Nephron progenitor cell (in vitro differentiated cells): ENCODE data around the gene KRT82.
A peak's percentile ranks its signal among the peaks of the same experiment; 100 is the strongest.

Source experiments
- DNase-seq: peaks from one replicate; pipeline ENCODE4 v3.0.0; 2021
- H3K27ac Mint-ChIP-seq: 2 replicates; pipeline ENCODE4 v1.8.0; 2021; ENCODE audit warnings: mild to moderate bottlenecking, moderate library complexity, mixed read lengths
- H3K27me3 Mint-ChIP-seq: 2 replicates; pipeline ENCODE4 v1.8.0; 2021; ENCODE audit warnings: mild to moderate bottlenecking, low read depth, mixed read lengths; ENCODE audit not compliant: poor library complexity
- H3K36me3 Mint-ChIP-seq: 2 replicates; pipeline ENCODE4 v1.8.0; 2021; ENCODE audit warnings: low read depth, mixed read lengths
- H3K4me1 Mint-ChIP-seq: 2 replicates; pipeline ENCODE4 v1.8.0; 2021; ENCODE audit warnings: mixed read lengths
- H3K4me3 Mint-ChIP-seq: 2 replicates; pipeline ENCODE4 v1.8.0; 2021; ENCODE audit warnings: mild to moderate bottlenecking, moderate library complexity, mixed read lengths
- H3K9me3 Mint-ChIP-seq: 2 replicates; pipeline ENCODE4 v1.8.0; 2021; ENCODE audit warnings: mild to moderate bottlenecking, moderate library complexity, mixed read lengths
- TF ChIP-seq, protein P1 (sequence below): fragments of 200-600 bp; sonication (generic); IDR thresholded peaks from 2 replicates; pipeline ENCODE4 v1.5.0; 2021; ENCODE audit warnings: antibody characterized with exemption

The KRT82 gene

DNA sequence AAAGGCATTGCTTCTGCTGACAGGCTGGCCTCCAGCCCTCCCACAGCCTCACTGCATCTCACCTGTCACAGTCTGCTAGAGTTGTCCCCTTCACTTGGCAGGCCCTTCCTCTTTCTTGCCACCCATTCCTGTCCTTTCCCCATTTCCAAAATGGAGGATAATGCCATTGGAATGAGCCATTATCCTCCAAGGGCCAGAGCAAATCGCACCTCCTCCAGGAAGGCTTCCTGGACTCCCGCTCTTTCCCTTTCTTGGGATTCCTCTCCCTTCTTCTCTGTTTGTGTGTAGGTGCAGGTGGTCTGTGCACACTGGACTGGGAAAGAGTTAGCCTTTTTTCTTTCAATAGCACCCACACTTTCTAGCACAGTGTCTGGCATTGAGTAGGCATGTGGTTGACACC, 3.8 kb downstream of the KRT82 start:
- H3K36me3 Mint-ChIP-seq = no peaks in the 10 kb centered on the region
- H3K27me3 Mint-ChIP-seq = peaks cover 6% of the 10 kb centered on the region
- no peaks in the 10 kb centered on the region for H3K4me1 Mint-ChIP-seq
- H3K9me3 Mint-ChIP-seq = no peaks in the 10 kb centered on the region
- DNase-seq = no peak
- TF ChIP-seq, protein P1, sequence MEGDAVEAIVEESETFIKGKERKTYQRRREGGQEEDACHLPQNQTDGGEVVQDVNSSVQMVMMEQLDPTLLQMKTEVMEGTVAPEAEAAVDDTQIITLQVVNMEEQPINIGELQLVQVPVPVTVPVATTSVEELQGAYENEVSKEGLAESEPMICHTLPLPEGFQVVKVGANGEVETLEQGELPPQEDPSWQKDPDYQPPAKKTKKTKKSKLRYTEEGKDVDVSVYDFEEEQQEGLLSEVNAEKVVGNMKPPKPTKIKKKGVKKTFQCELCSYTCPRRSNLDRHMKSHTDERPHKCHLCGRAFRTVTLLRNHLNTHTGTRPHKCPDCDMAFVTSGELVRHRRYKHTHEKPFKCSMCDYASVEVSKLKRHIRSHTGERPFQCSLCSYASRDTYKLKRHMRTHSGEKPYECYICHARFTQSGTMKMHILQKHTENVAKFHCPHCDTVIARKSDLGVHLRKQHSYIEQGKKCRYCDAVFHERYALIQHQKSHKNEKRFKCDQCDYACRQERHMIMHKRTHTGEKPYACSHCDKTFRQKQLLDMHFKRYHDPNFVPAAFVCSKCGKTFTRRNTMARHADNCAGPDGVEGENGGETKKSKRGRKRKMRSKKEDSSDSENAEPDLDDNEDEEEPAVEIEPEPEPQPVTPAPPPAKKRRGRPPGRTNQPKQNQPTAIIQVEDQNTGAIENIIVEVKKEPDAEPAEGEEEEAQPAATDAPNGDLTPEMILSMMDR = no peak
- H3K4me3 Mint-ChIP-seq = no peak overlapping the region
- no peak overlapping the region for H3K27ac Mint-ChIP-seq

DNA sequence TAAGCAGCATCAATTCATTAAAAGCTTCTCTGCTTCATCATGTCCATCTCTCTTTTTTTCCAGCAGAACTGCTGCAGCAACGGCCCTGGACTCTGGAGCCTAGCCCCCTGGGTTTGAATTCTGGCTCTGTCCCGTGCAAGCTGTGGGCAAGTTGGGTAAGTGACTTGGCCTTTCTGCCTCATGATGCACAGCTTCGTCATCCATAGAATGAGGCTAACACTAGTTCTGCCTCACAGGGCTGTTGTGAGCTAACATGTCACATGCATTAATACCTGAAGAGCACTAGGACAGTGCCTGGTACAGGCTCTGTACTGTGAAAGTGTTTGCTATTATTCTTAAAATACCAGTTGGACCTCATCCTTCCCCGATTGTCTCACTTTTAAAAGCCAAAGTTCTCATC, 4.2 kb downstream of the KRT82 start:
- no peak for DNase-seq
- H3K36me3 Mint-ChIP-seq = no peaks in the 10 kb centered on the region
- H3K27ac Mint-ChIP-seq = no peak overlapping the region
- no peaks in the 10 kb centered on the region for H3K4me1 Mint-ChIP-seq
- TF ChIP-seq, protein P1 = no peak
- H3K9me3 Mint-ChIP-seq = no peaks in the 10 kb centered on the region
- H3K27me3 Mint-ChIP-seq = peaks cover 6% of the 10 kb centered on the region
- no peak overlapping the region for H3K4me3 Mint-ChIP-seq

DNA sequence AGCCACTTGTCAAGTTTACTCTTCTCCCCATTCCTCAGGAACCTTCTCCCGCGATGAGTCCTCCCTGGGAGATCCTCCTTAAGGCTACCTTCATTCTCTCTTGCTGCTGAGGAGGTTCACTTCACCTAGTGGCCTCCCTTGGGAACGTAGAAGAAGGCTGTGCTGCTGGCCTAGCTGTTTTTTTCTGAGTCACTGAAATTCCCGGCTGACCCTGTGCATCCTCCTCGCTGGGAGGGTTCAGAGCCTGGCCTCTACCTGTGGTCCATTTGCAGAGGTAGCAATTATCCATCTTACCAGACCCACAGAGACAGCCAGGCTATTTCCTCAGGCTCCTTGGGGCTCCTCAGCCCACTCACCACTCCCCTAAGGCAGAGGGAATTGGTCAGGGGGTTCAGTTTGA, 4.6 kb downstream of the KRT82 start:
- TF ChIP-seq, protein P1 = no peak
- no peak for DNase-seq
- Mint-ChIP-seq H3K9me3 (no peaks in the 10 kb centered on the region), H3K27me3 (peaks cover 6% of the 10 kb centered on the region), H3K4me3 (no peak overlapping the region), H3K27ac (no peak overlapping the region), H3K4me1 (no peaks in the 10 kb centered on the region), H3K36me3 (no peaks in the 10 kb centered on the region)

DNA sequence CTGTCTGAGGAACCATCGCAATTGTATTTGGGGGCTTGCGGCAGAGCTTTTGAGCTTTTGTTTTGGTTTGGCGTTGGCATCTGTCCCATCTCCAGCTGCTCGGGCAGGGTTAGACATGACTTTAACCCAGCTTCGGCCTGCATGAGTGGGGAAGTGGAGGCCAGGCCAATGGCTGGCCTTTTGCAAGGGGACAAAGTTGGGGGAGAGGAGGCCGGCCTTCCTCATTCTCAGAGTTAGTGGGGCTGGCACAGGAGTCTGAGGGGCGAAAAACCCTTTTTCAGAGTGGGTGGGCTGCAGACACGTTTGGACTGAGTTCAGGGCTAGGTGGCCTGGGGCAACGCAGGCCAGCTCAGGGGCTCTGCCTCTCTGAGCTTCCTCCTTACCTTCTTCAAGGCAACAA, 5.2 kb downstream of the KRT82 start:
- no peak overlapping the region for H3K4me3 Mint-ChIP-seq
- H3K9me3 Mint-ChIP-seq = no peaks in the 10 kb centered on the region
- H3K4me1 Mint-ChIP-seq = no peaks in the 10 kb centered on the region
- H3K36me3 Mint-ChIP-seq = no peaks in the 10 kb centered on the region
- peaks cover 6% of the 10 kb centered on the region for H3K27me3 Mint-ChIP-seq
- TF ChIP-seq, protein P1 = no peak
- DNase-seq = no peak
- H3K27ac Mint-ChIP-seq = peak overlapping the region; percentile 44

DNA sequence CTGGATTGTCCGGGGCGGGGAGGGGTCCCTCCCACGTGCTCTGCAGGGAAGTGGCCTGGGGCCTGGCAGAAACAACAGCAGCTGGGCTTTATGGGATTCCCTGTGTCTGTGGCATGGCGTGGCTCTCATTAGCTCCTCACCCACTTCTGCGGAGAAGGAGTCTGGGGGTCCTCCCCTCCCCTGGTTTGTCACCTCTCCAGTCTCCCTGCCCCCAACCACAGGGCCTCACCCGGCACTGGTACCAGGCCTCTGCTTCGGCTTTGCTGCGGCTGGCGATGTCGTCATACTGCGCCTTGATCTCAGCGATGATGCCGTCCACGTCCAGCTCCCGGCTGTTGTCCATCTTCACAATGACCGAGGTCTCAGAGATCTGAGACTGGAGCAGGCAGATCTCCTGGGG, 6.4 kb downstream of the KRT82 start:
- TF ChIP-seq, protein P1 = no peak
- no peaks in the 10 kb centered on the region for H3K9me3 Mint-ChIP-seq
- H3K4me1 Mint-ChIP-seq = no peaks in the 10 kb centered on the region
- H3K27me3 Mint-ChIP-seq = peaks cover 9% of the 10 kb centered on the region
- DNase-seq = no peak
- H3K4me3 Mint-ChIP-seq = no peak overlapping the region
- no peaks in the 10 kb centered on the region for H3K36me3 Mint-ChIP-seq
- no peak overlapping the region for H3K27ac Mint-ChIP-seq

DNA sequence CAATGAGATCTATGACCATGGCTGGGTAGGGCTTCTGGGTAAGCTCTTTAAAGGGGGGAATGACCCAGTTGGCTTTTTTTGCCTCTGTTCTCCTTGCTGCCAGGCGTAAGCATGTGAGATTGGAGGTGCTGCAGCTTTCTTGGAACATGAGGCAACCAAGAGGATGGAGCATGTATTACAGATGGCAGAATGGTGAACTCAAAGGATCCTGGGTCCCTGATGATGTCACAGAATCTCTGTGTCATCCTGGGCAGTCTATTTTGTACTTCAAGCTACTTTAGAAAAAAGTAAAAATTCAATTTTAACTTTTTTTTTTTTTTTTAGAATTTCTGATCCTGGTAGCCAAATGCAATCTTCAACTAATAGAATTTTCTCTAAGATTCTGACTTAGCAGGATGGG, 8.0 kb downstream of the KRT82 start:
- H3K36me3 Mint-ChIP-seq = no peaks in the 10 kb centered on the region
- DNase-seq = no peak
- no peaks in the 10 kb centered on the region for H3K9me3 Mint-ChIP-seq
- H3K4me3 Mint-ChIP-seq = no peak overlapping the region
- no peaks in the 10 kb centered on the region for H3K4me1 Mint-ChIP-seq
- no peak overlapping the region for H3K27ac Mint-ChIP-seq
- TF ChIP-seq, protein P1 = no peak
- peaks cover 9% of the 10 kb centered on the region for H3K27me3 Mint-ChIP-seq
